Stimulated activated CD4-positive, alpha-beta T cell treated with anti-CD3 and anti-CD28 coated beads, Interleukin-4, amount 100 ng/mL, for 48 hours (primary cell): Measurements from ENCODE around the gene RSL24D1.
A peak's percentile ranks its signal among the peaks of the same experiment; 100 is the strongest.
"Not testable (repeated sequence)": the region's sequence is repeated elsewhere in the genome, so short reads cannot be mapped to it uniquely, and the experiment has no call there.

ENCODE experiments used
- DNase-seq, 2 donors: peaks; one replicate each; pipeline ENCODE4 v3.0.0-alpha.2; 2020; ENCODE audit warnings: low read depth in 2 of 2

Gene RSL24D1

GRCh38 chr15:55218056-55218455 is 21.3 kb upstream of the RSL24D1 start:
- DNase-seq = no peak

GRCh38 chr15:55204464-55204863 is 7.7 kb upstream of the RSL24D1 start:
- no peak for DNase-seq

DNA sequence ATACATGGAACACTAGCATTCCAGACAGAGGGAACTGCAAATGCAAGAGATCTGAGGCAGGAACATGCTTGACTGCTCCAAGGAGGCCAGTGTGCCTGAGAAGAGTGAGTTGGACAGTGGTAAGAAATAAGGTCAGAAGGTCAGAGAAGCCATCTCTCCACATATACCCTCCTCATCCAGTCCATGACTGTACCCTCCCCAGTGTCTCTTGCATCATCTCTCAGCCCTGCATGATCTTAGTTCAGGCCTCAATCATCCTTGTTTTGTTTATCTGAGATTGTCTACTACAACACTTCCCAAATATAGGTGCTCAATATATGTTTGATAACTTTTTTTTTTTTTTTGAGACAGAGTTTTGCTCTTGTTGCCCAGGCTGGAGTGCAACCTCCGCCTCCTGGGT is 5.5 kb upstream of the RSL24D1 start:
- no peak for DNase-seq

GRCh38 chr15:55198706-55199105 is 2.0 kb upstream of the RSL24D1 start:
- no peak for DNase-seq

DNA sequence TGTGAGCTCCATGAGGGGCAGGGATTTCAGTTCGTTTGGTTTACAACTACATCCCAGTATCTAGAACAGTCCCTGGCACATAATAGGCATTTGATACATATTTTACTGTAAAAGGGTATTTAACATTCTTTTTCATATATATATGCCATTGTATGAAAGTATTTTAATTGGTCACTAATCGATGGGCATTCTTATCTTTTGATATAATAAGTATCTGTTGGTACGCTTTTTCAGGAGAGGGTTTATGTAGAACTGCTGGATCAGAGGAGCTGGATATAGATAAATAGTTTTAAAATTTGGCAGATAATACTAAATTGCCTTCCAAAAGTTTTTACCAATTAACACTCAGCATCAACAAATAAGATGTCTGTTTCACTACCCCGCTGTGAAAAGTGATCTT is 978 bp upstream of the RSL24D1 start:
- no peak for DNase-seq

DNA sequence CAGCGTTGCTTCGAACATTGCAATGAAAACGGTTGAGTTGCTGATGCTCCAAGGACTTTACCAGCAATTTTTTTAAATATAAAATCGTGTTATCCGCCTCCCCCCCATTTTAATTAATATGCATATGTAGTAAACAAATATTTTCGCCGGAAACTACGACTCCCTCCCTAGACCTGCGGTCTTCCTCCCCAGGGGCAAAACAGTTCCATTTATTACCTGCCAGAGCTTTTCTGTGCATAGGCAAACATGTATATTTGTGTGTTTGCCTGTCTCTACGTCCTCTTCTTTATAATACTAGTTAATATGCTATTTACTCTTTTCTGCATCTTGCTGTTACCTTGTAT is 593 bp upstream of the RSL24D1 start:
- no peak for DNase-seq

GRCh38 chr15:55195996-55196395 is 745 bp downstream of the RSL24D1 start:
- DNase-seq = no peak

GRCh38 chr15:55194256-55194655 is 2.5 kb downstream of the RSL24D1 start:
- DNase-seq = no peak

DNA sequence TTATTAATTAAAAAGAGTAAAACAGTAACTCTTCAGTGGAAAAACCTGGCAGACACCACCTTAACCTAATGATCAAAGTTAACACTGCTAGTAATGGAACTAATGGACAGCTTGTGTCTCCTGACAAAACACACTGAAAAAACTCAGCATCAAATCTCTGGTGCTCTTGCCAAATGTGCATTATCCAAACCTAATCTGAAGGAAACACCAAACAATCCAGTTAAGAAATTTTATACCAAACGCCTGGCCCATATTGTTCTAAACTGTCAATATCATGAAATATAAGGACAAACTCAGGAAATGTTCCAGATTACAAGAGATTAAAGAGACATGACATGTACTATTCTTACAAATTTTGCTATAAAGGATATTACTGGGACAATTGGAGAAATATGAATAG is 10.4 kb downstream of the RSL24D1 start:
- no peak for DNase-seq

GRCh38 chr15:55183679-55184078 is 13.1 kb downstream of the RSL24D1 start:
- no peak for DNase-seq

DNA sequence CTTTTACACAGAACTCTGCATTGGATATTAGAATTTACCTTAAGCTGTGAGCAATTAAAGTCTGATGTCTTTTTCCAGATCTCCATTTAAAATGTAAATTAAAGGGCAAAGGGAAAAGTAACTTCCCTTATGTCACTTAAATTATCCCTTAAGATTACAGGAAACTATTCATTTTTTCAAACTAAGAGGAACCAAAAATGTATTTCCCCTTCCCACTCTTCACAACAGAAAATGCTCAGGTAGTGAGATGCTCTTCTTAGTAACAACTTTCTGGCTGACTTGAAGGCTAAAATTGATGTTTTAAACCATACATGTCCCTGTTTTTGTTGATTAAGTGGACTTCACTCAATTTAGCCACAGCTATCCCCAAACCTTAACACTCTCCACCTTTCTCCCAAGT is 17.6 kb downstream of the RSL24D1 start:
- DNase-seq = no peak

DNA sequence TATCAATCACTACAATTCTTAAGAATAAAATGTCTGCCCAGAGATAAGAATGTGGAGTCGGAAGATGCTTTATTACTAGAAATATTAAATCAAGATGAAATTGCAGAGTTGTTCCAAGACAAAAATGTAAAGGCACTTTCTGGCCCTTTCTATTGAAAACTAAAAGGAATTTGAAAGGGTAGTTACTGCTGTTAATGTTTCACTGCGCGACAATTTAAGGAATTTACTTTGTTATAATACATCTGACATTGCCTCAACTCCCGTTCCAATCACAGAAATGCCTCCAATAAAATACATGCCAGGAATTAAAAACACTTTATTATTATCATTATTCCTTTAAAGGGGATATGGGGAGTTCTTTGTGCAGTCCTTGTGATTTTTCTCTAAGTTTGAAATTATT is 26.4 kb downstream of the RSL24D1 start:
- no peak for DNase-seq

- peak; percentile 49 to 50 for DNase-seq
Measured at GRCh38 chr15:55168350-55168974, 28.3 kb downstream of the RSL24D1 start.

DNA sequence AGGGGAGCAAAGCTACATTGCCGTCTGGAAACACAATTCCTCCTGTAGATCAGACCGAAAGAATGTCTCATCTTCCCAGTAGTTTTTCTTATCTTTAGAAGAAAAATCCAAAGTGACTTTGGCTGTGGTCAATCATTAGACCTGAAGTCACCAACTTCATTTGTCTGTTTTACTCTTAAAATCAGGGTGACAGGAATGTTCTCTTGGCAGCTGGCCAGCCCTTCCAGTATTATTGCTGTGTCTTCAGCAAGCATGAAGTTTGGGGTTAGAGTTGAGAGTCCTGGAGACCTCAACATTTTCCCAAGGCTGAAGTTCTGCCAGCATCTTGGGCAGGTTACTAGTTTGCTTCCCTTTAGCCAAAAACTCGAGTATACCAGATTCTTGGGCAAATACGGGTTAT is 32.5 kb downstream of the RSL24D1 start:
- no peak for DNase-seq

GRCh38 chr15:55151631-55152030 is 45.1 kb downstream of the RSL24D1 start:
- no peak for DNase-seq

DNA sequence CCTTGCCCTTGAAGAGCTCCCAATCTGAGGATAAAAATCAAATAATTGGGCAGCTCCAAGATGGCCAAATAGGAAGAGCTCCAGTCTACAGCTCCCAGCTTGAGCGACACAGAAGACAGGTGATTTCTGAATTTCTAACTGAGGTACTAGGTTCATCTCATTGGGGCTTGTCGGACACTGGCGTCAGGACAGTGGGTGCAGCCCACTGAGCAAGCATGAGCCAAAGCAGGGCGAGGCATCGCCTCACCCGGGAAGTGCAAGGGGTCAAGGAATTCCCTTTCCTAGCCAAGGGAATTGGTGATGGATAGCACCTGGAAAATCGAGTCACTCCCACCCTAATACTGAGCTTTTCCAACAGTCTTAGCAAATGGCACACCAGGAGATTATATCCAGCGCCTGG is 53.6 kb downstream of the RSL24D1 start:
- DNase-seq = not testable (repeated sequence)

DNA sequence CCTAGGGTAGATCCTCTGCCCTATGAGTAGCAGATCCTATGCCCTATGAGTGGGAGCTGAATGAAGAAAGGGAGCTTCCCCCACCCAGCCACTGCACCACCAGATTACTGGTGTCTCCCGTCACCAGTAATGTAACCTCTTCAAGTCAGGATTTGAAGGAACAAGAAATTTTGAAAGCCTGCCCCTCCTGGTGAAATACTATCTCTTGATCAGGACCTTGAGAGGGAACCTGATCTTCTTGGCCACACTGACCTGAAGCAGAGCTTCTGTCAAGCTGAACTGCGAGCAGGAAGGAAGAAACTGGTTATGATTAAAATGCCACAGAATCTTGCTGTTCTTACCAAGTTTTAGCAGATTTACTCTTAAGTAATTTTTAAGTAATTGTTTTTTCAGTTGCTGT is 62.8 kb downstream of the RSL24D1 start:
- no peak for DNase-seq

- no peak for DNase-seq
Measured at GRCh38 chr15:55132672-55133071, 64.1 kb downstream of the RSL24D1 start.
